ENCODE data around the gene CLDN9.

Gene CLDN9

GRCh38 chr16:3008690-3009037, 4.1 kb upstream of the CLDN9 start:
- no peak for DNase-seq (ENCODE audit: low spot score)
- no peak for TF ChIP-seq CTCF (IDR thresholded peaks at IDR 0.05; ENCODE audit: extremely low read depth, missing control alignments)

GRCh38 chr16:3009568-3010390, 2.9 kb upstream of the CLDN9 start:
- no peak for TF ChIP-seq CTCF (IDR thresholded peaks at IDR 0.05; ENCODE audit: extremely low read depth, missing control alignments)
- DNase-seq (ENCODE audit: low spot score) = no peak

GRCh38 chr16:3010510-3010909, 2.2 kb upstream of the CLDN9 start:
- DNase-seq (ENCODE audit: low spot score) = no peak
- TF ChIP-seq CTCF (IDR thresholded peaks at IDR 0.05; ENCODE audit: extremely low read depth, missing control alignments) = no peak

GRCh38 chr16:3012246-3012645, 477 bp upstream of the CLDN9 start:
- DNase-seq (ENCODE audit: low spot score) = no peak
- TF ChIP-seq CTCF (IDR thresholded peaks at IDR 0.05; ENCODE audit: extremely low read depth, missing control alignments) = no peak

- TF ChIP-seq CTCF (IDR thresholded peaks at IDR 0.05; ENCODE audit: extremely low read depth, missing control alignments) = no peak
Observed at GRCh38 chr16:3013491-3013951, 798 bp downstream of the CLDN9 start.

GRCh38 chr16:3013998-3014690, 1.4 kb downstream of the CLDN9 start:
- DNase-seq (ENCODE audit: low spot score) = no peak
- TF ChIP-seq CTCF (IDR thresholded peaks at IDR 0.05; ENCODE audit: extremely low read depth, missing control alignments) = no peak

More at GRCh38 chr16:3013491-3013951, 798 bp downstream of the CLDN9 start:
- no peak for DNase-seq (ENCODE audit: low spot score)

GRCh38 chr16:3014971-3015370, 2.2 kb downstream of the CLDN9 start:
- TF ChIP-seq CTCF (IDR thresholded peaks at IDR 0.05; ENCODE audit: extremely low read depth, missing control alignments) = no peak
- DNase-seq (ENCODE audit: low spot score) = no peak

All from GM20000 (cell line).